SK-N-SH treated with all-trans-retinoic acid at 6 μM for 48 hours (cell line): ENCODE measurements around the gene ZNF622.

Experiments
- ESRRG ChIP-seq: fragments of 250-450 bp; sonication (Bioruptor Pico); IDR thresholded peaks from 2 replicates; pipeline ENCODE4 v1.6.1; 2021; ENCODE audit warnings: mild to moderate bottlenecking
- OSR1 ChIP-seq: fragments of 250-450 bp; sonication (Bioruptor Pico); IDR thresholded peaks from 2 replicates; pipeline ENCODE4 v1.8.0; 2022; ENCODE audit warnings: moderate library complexity, mild to moderate bottlenecking, inconsistent platforms
- TOX ChIP-seq: fragments of 250-450 bp; sonication (Bioruptor Pico); IDR thresholded peaks from 2 replicates; pipeline ENCODE4 v1.8.0; 2021; ENCODE audit warnings: mild to moderate bottlenecking, moderate library complexity, borderline replicate concordance
- ZNF565 ChIP-seq: fragments of 450-650 bp; formaldehyde crosslinking; conservative IDR thresholded peaks from 2 replicates; pipeline ENCODE4 v1.5.0; 2020; ENCODE audit warnings: low read depth, mild to moderate bottlenecking, moderate library complexity

- TF ChIP-seq TOX (CRISPR knock-in tag) (no peak), OSR1 (CRISPR knock-in tag) (no peak), ESRRG (no peak), ZNF565 (no peak)
Observed at GRCh38 chr5:16455668-16456067, 9.9 kb downstream of the ZNF622 start.
